H1 (cell line): ENCODE data around the gene ATXN7. TPM values are rescaled to one million over a fixed set of nuclear protein-coding genes. Genes with fewer than 3 reads are reported as not detected.

Experiments
- CTCF ChIA-PET: fragments of 300-600 bp; sonication (Branson Sonifier 250); formaldehyde crosslinking; loops from one replicate; lab custom pipeline; 2021; ENCODE audit not compliant: partially characterized antibody; lab: Charles Lee
- POLR2A ChIA-PET: fragments of 300-600 bp; sonication (Branson Sonifier 250); formaldehyde crosslinking; loops from one replicate; lab custom pipeline; 2021; ENCODE audit warnings: inconsistent platforms; ENCODE audit not compliant: partially characterized antibody; lab: Charles Lee
- DNase-seq, 2 experiments: peaks; one replicate each; pipeline versions ENCODE4 v3.0.0 to v3.0.0-alpha.2; 2010 to 2022; ENCODE audit warnings: low spot score in 2 of 2, low read depth in 1 of 2, mixed read lengths in 1 of 2
- FAIRE-seq: peaks from 2 replicates; lab custom pipeline; 2011; peaks lifted over from hg19 to GRCh38; lab: Jason Lieb, UNC
- H2AFZ ChIP-seq: 2 replicates; pipeline ENCODE4 v1.8.1; 2012; ENCODE audit warnings: low read length, inconsistent platforms
- H2AK5ac ChIP-seq: 2 replicates; pipeline ENCODE4 v1.6.1; 2013; ENCODE audit warnings: low read depth, low read length
- H2BK120ac ChIP-seq: replicated peaks from 2 replicates; pipeline ENCODE3; 2013; ENCODE audit warnings: low read depth, low read length, inconsistent platforms
- H2BK12ac ChIP-seq: 2 replicates; pipeline ENCODE4 v1.6.1; 2013; ENCODE audit warnings: low read depth, low read length
- H2BK15ac ChIP-seq: 2 replicates; pipeline ENCODE4 v1.6.1; 2013; ENCODE audit warnings: low read length
- H2BK20ac ChIP-seq: 2 replicates; pipeline ENCODE4 v1.6.1; 2013; ENCODE audit warnings: low read length
- H2BK5ac ChIP-seq: 2 replicates; pipeline ENCODE4 v1.6.1; 2013; ENCODE audit warnings: low read depth, low read length
- H3K14ac ChIP-seq: 2 replicates; pipeline ENCODE4 v1.6.1; 2013; ENCODE audit warnings: inconsistent platforms; ENCODE audit not compliant: insufficient read length
- H3K18ac ChIP-seq: 2 replicates; pipeline ENCODE4 v1.6.1; 2013; ENCODE audit warnings: low read length; ENCODE audit errors: extremely low read depth
- H3K23ac ChIP-seq: 2 replicates; pipeline ENCODE4 v1.6.1; 2013; ENCODE audit warnings: inconsistent platforms; ENCODE audit not compliant: insufficient read length
- H3K23me2 ChIP-seq: 2 replicates; pipeline ENCODE4 v1.6.1; 2013; ENCODE audit warnings: low read depth, low read length
- H3K27ac ChIP-seq: 2 replicates; pipeline ENCODE4 v1.6.1; 2011; ENCODE audit warnings: low read depth, low read length, inconsistent platforms
- H3K27me3 ChIP-seq, 4 experiments: replicated peaks in 1 of 4; 1 replicate in 1 of 4; 2 replicates in 3 of 4; pipeline versions ENCODE4 v1.6.1 to v1.8.1; 2011 to 2013; ENCODE audit warnings: low read length in 3 of 4, mild to moderate bottlenecking in 3 of 4, inconsistent platforms in 2 of 4, mixed read lengths in 2 of 4, moderate library complexity in 1 of 4; ENCODE audit not compliant: control insufficient read depth in 3 of 4, insufficient read depth in 3 of 4; ENCODE audit errors: extremely low read depth in 1 of 4
- H3K36me3 ChIP-seq, 4 experiments: 2 replicates each; pipeline versions ENCODE4 v1.6.1 to v1.8.1; 2011 to 2013; ENCODE audit warnings: mild to moderate bottlenecking in 4 of 4, low read length in 3 of 4, moderate library complexity in 2 of 4, control low read depth in 1 of 4, inconsistent platforms in 1 of 4; ENCODE audit not compliant: insufficient read depth in 4 of 4, control insufficient read depth in 2 of 4
- H3K4ac ChIP-seq: replicated peaks from 2 replicates; pipeline ENCODE3; 2013; ENCODE audit warnings: low read length, low read depth, mixed read lengths, inconsistent platforms; ENCODE audit not compliant: insufficient read length
- H3K4me1 ChIP-seq, 4 experiments: replicated peaks in 1 of 4; 1 replicate in 1 of 4; 2 replicates in 3 of 4; pipeline versions ENCODE4 v1.6.1 to v1.8.1; 2011 to 2013; ENCODE audit warnings: low read length in 3 of 4, inconsistent platforms in 2 of 4, mixed read lengths in 1 of 4; ENCODE audit not compliant: insufficient read depth in 4 of 4, control insufficient read depth in 3 of 4
- H3K4me2 ChIP-seq, 2 experiments: 2 replicates each; pipeline versions ENCODE4 v1.6.1 to v1.8.1; 2011 to 2013; ENCODE audit warnings: low read depth in 2 of 2, low read length in 2 of 2, control low read depth in 1 of 2, inconsistent platforms in 1 of 2, mild to moderate bottlenecking in 1 of 2; ENCODE audit not compliant: insufficient read depth in 1 of 2
- H3K4me3 ChIP-seq, 4 experiments: fragments of 200-600, 300-600 bp in 1 of 4; sonication (generic), shearing (Covaris generic), sonication (Bioruptor Twin) in 1 of 4; 2 replicates each; pipeline versions ENCODE4 v1.5.1 to v1.8.1; 2011 to 2016; ENCODE audit warnings: low read length in 4 of 4, low read depth in 3 of 4, control low read depth in 2 of 4, inconsistent platforms in 2 of 4, mild to moderate bottlenecking in 2 of 4, mixed read lengths in 1 of 4, moderate library complexity in 1 of 4; ENCODE audit not compliant: insufficient read depth in 2 of 4; ENCODE audit errors: extremely low read depth in 1 of 4
- H3K56ac ChIP-seq: replicated peaks from 2 replicates; pipeline ENCODE3; 2013; ENCODE audit warnings: low read depth, mild to moderate bottlenecking, mixed read lengths, low read length, inconsistent platforms; ENCODE audit not compliant: insufficient read length
- H3K79me1 ChIP-seq: 2 replicates; pipeline ENCODE4 v1.6.1; 2013; ENCODE audit warnings: low read depth, low read length, control low read depth
- H3K79me2 ChIP-seq, 2 experiments: 2 replicates each; pipeline versions ENCODE4 v1.6.1 to v1.8.1; 2012 to 2013; ENCODE audit warnings: low read length in 2 of 2, mild to moderate bottlenecking in 2 of 2, inconsistent platforms in 1 of 2; ENCODE audit not compliant: insufficient read depth in 2 of 2, control insufficient read depth in 1 of 2
- H3K9ac ChIP-seq, 4 experiments: replicated peaks in 1 of 4; 1 replicate in 1 of 4; 2 replicates in 3 of 4; pipeline versions ENCODE4 v1.6.1 to v1.8.1; 2011 to 2013; ENCODE audit warnings: low read depth in 3 of 4, low read length in 3 of 4, control low read depth in 2 of 4, mild to moderate bottlenecking in 2 of 4, moderate library complexity in 2 of 4, inconsistent platforms in 1 of 4; ENCODE audit errors: extremely low read depth in 1 of 4
- H3K9me3 ChIP-seq, 2 experiments: 2 replicates each; pipeline versions ENCODE4 v1.6.1 to v1.8.1; 2012 to 2013; ENCODE audit warnings: mild to moderate bottlenecking in 2 of 2, moderate library complexity in 2 of 2, control low read depth in 1 of 2, inconsistent platforms in 1 of 2, low read depth in 1 of 2, low read length in 1 of 2, mixed read lengths in 1 of 2; ENCODE audit not compliant: insufficient read depth in 2 of 2
- H4K20me1 ChIP-seq, 2 experiments: replicated peaks in 1 of 2; 2 replicates each; pipeline versions ENCODE3 to v1.8.1; 2011 to 2013; ENCODE audit warnings: inconsistent platforms in 2 of 2, low read length in 2 of 2, mild to moderate bottlenecking in 1 of 2; ENCODE audit not compliant: insufficient read depth in 2 of 2, control insufficient read depth in 1 of 2
- H4K5ac ChIP-seq: 2 replicates; pipeline ENCODE4 v1.6.1; 2013; ENCODE audit warnings: low read length, low read depth, mixed read lengths, inconsistent platforms; ENCODE audit not compliant: insufficient read length
- H4K8ac ChIP-seq: 2 replicates; pipeline ENCODE4 v1.8.0; 2013; ENCODE audit warnings: mild to moderate bottlenecking, moderate library complexity, low read length, inconsistent platforms; ENCODE audit not compliant: insufficient read depth; ENCODE audit errors: extremely low read depth
- H4K91ac ChIP-seq: replicated peaks from 2 replicates; pipeline ENCODE3; 2013; ENCODE audit warnings: low read length, mixed read lengths, inconsistent platforms; ENCODE audit not compliant: insufficient read length
- BACH1 ChIP-seq: IDR thresholded peaks from 2 replicates; pipeline ENCODE4 v1.6.1; 2012; ENCODE audit warnings: low read length, improper control_type of control experiment
- CEBPB ChIP-seq: IDR thresholded peaks from 2 replicates; pipeline ENCODE4 v1.6.1; 2012; ENCODE audit warnings: low read depth, low read length
- CTBP2 ChIP-seq: IDR thresholded peaks from 2 replicates; pipeline ENCODE4 v1.7.0; 2011; ENCODE audit warnings: borderline replicate concordance, mild to moderate bottlenecking, moderate library complexity, mixed read lengths, low read length; ENCODE audit not compliant: insufficient read depth, insufficient read length
- EP300 ChIP-seq, 2 experiments: IDR thresholded peaks; 1 replicate in 1 of 2; 2 replicates in 1 of 2; pipeline ENCODE4 v1.6.1; 2011 to 2012; ENCODE audit warnings: low read depth in 2 of 2, low read length in 2 of 2, mild to moderate bottlenecking in 2 of 2, borderline replicate concordance in 1 of 2, inconsistent platforms in 1 of 2, moderate library complexity in 1 of 2
- KDM5A ChIP-seq: fragments of 200-600 bp; IDR thresholded peaks from 2 replicates; pipeline ENCODE4 v1.7.1; 2012; ENCODE audit warnings: mild to moderate bottlenecking, low read length, inconsistent platforms, mixed read lengths
- RXRA ChIP-seq: IDR thresholded peaks from 2 replicates; pipeline ENCODE4 v1.6.1; 2011; ENCODE audit warnings: low read depth, mild to moderate bottlenecking, low read length, moderate library complexity; ENCODE audit not compliant: insufficient read depth
- SIN3A ChIP-seq, 2 experiments: IDR thresholded peaks in 1 of 2; conservative IDR thresholded peaks in 1 of 2; 2 replicates each; pipeline ENCODE4 v1.6.1; 2011 to 2012; ENCODE audit warnings: low read length in 2 of 2, improper control_type of control experiment in 1 of 2, low read depth in 1 of 2, mild to moderate bottlenecking in 1 of 2
- SP4 ChIP-seq: IDR thresholded peaks from 2 replicates; pipeline ENCODE4 v1.6.1; 2012; ENCODE audit warnings: low read length, inconsistent platforms
- SRF ChIP-seq: IDR thresholded peaks from 2 replicates; pipeline ENCODE4 v1.6.1; 2011; ENCODE audit warnings: mild to moderate bottlenecking, low read depth, low read length, moderate library complexity
- TAF7 ChIP-seq: optimal IDR thresholded peaks from 2 replicates; pipeline ENCODE3; 2011; ENCODE audit warnings: low read depth, mild to moderate bottlenecking, inconsistent platforms, low read length, moderate library complexity, borderline replicate concordance
- WGBS, 2 experiments: shearing (Covaris generic) in 1 of 2; methylation state at CpG; one replicate each; pipeline versions ENCODE4 v1.1.6 to v1.1.7; 2013 to 2015; ENCODE audit warnings: low lambda C conversion rate in 2 of 2, mixed read lengths in 2 of 2, inconsistent platforms in 1 of 2, low coverage in 1 of 2, missing lambda C conversion rate in 1 of 2; ENCODE audit not compliant: insufficient replicate concordance in 2 of 2, insufficient coverage in 1 of 2, insufficient read length in 1 of 2; ENCODE audit errors: extremely low coverage in 1 of 2, missing lambda C conversion rate in 1 of 2; 5-methylcytosine and 5-hydroxymethylcytosine counted together
- polyA plus RNA-seq, 7 experiments: library from polyadenylated mRNA; depleted of rRNA in 3 of 7; stranded (reverse) in 5 of 7; unstranded in 2 of 7; fragments of >200 nt in 5 of 7; fragments of 200-250 nt in 2 of 7; gene quantifications; 1 replicate in 5 of 7; 2 replicates in 1 of 7; 4 replicates in 1 of 7; pipeline versions ENCODE4 v1.2.1 to v1.2.3, GENCODE V29; 2011 to 2013; ENCODE audit warnings: missing spikeins in 2 of 7, mixed read lengths in 2 of 7
- total RNA-seq: library from RNA; stranded (reverse); fragmentation: NEBNext Ultra II Directional; extraction: Animal tissue kit (Norgen Biotek cat#: 25700); gene quantifications from 2 replicates; pipeline ENCODE4 v1.2.1, GENCODE V29; 2021
- TF ChIP-seq, protein P1 (sequence below): IDR thresholded peaks from 2 replicates; pipeline ENCODE4 v1.6.1; 2011; ENCODE audit warnings: low read length, improper control_type of control experiment

Gene ATXN7
- total and polyA plus RNA-seq, 2 of the 8 experiments (the other 6 are each of a cell fraction or from before 2014, with no cell fraction given): 15.5 to 16.8 TPM

DNA sequence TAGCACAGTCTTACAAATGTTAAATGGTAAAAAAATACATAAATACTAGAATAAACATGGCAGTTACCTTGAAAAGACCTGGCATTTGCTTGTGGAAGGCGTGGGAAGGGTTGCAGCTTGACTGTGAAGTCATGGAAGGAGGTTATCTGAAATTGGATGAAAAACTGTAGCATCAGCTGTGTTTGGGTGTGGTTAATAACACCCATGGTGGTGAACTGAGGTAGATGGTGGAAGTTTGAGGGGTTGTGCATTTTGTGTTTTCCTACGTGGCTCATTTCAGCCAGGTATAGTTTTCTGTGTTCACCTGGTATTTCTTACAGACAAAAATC is 113.2 kb downstream of the ATXN7 start:
- no peak overlapping the region for H3K4me2 ChIP-seq
- no peak overlapping the region for H2BK15ac ChIP-seq
- CTCF ChIA-PET: interaction anchor here (1.0 to 3.3 kb wide), 5 partner anchors 12 to 21 kb away, joined by 3 to 16 read pairs (median 6); no protein-coding TSS in a partner anchor
- no peak overlapping the region for H3K4ac ChIP-seq
- no peak overlapping the region for H4K8ac ChIP-seq
- H4K20me1 ChIP-seq: peaks cover 0 to 4% of the 10 kb centered on the region in 2 experiments
- WGBS, 2 experiments: 93% methylated on average over 2 of the region's 2 CpGs; no CpG with 5 or more reads in 1 of the 2 experiments
- H2AK5ac ChIP-seq: no peak overlapping the region; the same call in 1 of the 2 replicates
- H3K23me2 ChIP-seq: no peaks in the 10 kb centered on the region
- H4K91ac ChIP-seq: no peak overlapping the region
- no peak overlapping the region for H4K5ac ChIP-seq
- H3K23ac ChIP-seq: no peak overlapping the region
- peaks cover 0 to 8% (median 0%) of the 10 kb centered on the region in 4 experiments; a peak in 1 of 8 replicates for H3K36me3 ChIP-seq
- no peak overlapping the region for H3K18ac ChIP-seq
- H3K79me1 ChIP-seq: no peaks in the 10 kb centered on the region; the same call in 1 of the 2 replicates
- H2BK12ac ChIP-seq: no peak overlapping the region
- no peak overlapping the region for H3K9ac ChIP-seq
- peaks cover 0 to 14% of the 10 kb centered on the region in 2 experiments; a peak in 2 of 4 replicates for H3K79me2 ChIP-seq
- no peak overlapping the region for H2AFZ ChIP-seq
- DNase-seq (no peak), FAIRE-seq (no peak)
- H2BK5ac ChIP-seq: no peak overlapping the region
- H3K56ac ChIP-seq: no peak overlapping the region
- no peaks in the 10 kb centered on the region for H3K27me3 ChIP-seq
- POLR2A ChIA-PET: interaction anchor here (0.9 kb wide), 1 partner anchor 11 kb away, joined by 4 read pairs; no protein-coding TSS in a partner anchor
- peaks cover 0 to 9% (median 1%) of the 10 kb centered on the region in 4 experiments; a peak in 4 of 7 replicates for H3K4me1 ChIP-seq
- H2BK120ac ChIP-seq: no peak overlapping the region
- no peaks in the 10 kb centered on the region for H3K9me3 ChIP-seq
- H3K4me3 ChIP-seq: no peak overlapping the region
- H3K27ac ChIP-seq: no peak overlapping the region
- H3K14ac ChIP-seq: no peak overlapping the region
- H2BK20ac ChIP-seq: no peak overlapping the region
- no peak for TF ChIP-seq BACH1
- TF ChIP-seq RXRA: no peak
- TF ChIP-seq EP300 (IDR thresholded peaks at IDR 0.05; ENCODE audit: borderline replicate concordance in 1 of 2, low read depth in 2 of 2, low read length in 2 of 2): no peak
- TF ChIP-seq, protein P1, sequence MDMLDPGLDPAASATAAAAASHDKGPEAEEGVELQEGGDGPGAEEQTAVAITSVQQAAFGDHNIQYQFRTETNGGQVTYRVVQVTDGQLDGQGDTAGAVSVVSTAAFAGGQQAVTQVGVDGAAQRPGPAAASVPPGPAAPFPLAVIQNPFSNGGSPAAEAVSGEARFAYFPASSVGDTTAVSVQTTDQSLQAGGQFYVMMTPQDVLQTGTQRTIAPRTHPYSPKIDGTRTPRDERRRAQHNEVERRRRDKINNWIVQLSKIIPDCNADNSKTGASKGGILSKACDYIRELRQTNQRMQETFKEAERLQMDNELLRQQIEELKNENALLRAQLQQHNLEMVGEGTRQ: no peak
- TF ChIP-seq SRF: no peak
- TF ChIP-seq CTBP2: no peak
- no peak for TF ChIP-seq SP4
- no peak for TF ChIP-seq TAF7
- no peak for TF ChIP-seq KDM5A
- no peak for TF ChIP-seq CEBPB
- no peak for TF ChIP-seq SIN3A (conservative IDR thresholded peaks at IDR 0.05 in 1 of 2, IDR thresholded peaks at IDR 0.05 in 1 of 2; ENCODE audit: low read depth in 1 of 2, low read length in 2 of 2)
